IMR-90 (cell line): Measurements from ENCODE around the gene COLEC11. TPM values are rescaled to one million over a fixed set of nuclear protein-coding genes. Genes with fewer than 3 reads are reported as not detected.
"Not testable (repeated sequence)": the region's sequence is repeated elsewhere in the genome, so short reads cannot be mapped to it uniquely, and the experiment has no call there.

Experiments
- ATAC-seq: fragments of 200-7000 bp; cut with Tn5 transposase; 2 replicates; pipeline ENCODE4 v1.9.1; 2020; ENCODE audit warnings: low read depth, mild to moderate bottlenecking, moderate library complexity
- BruUV-seq: library from RNA; stranded (reverse); fragments of 400-500 nt; replicated peaks from 2 replicates; lab custom pipeline; 2021; lab: Mats Ljungman, UMichigan
- CTCF ChIA-PET: fragments of 300-600 bp; formaldehyde crosslinking; extraction: SDS; loops from one replicate; lab custom pipeline; 2021; ENCODE audit warnings: antibody characterized with exemption; lab: Yijun Ruan, JAX
- POLR2A ChIA-PET: fragments of 300-600 bp; sonication (Branson Sonifier 250); formaldehyde crosslinking; loops from one replicate; lab custom pipeline; 2022; ENCODE audit warnings: antibody characterized with exemption; ENCODE audit not compliant: unreplicated experiment; lab: Charles Lee
- DNase-seq: peaks from one replicate; pipeline ENCODE4 v3.0.0; 2013
- H2AFZ ChIP-seq: replicated peaks from 2 replicates; pipeline ENCODE3; 2013; ENCODE audit warnings: low read length, mild to moderate bottlenecking; ENCODE audit not compliant: poor library complexity
- H2AK5ac ChIP-seq: 2 replicates; pipeline ENCODE4 v1.6.1; 2013; ENCODE audit warnings: low read depth, low read length, inconsistent platforms
- H2AK9ac ChIP-seq: replicated peaks from 2 replicates; pipeline ENCODE3; 2013; ENCODE audit warnings: mild to moderate bottlenecking, low read depth, low read length, moderate library complexity; ENCODE audit not compliant: poor library complexity
- H2BK120ac ChIP-seq: 2 replicates; pipeline ENCODE4 v1.6.1; 2013; ENCODE audit warnings: low read depth, low read length, inconsistent platforms
- H2BK15ac ChIP-seq: 3 replicates; pipeline ENCODE4 v1.6.1; 2013; ENCODE audit warnings: low read depth, low read length, inconsistent platforms
- H2BK20ac ChIP-seq: 2 replicates; pipeline ENCODE4 v1.6.1; 2013; ENCODE audit warnings: low read depth, mild to moderate bottlenecking, inconsistent platforms, low read length, moderate library complexity
- H2BK5ac ChIP-seq: 2 replicates; pipeline ENCODE4 v1.6.1; 2013; ENCODE audit warnings: mild to moderate bottlenecking, low read depth, low read length, inconsistent platforms; ENCODE audit not compliant: poor library complexity, severe bottlenecking
- H3K14ac ChIP-seq: replicated peaks from 2 replicates; pipeline ENCODE4 v1.6.1; 2013; ENCODE audit warnings: low read depth, low read length, inconsistent platforms
- H3K18ac ChIP-seq: 2 replicates; pipeline ENCODE4 v1.6.1; 2013; ENCODE audit warnings: low read depth, low read length, control low read depth
- H3K23ac ChIP-seq: 2 replicates; pipeline ENCODE4 v1.6.1; 2013; ENCODE audit warnings: low read depth, low read length, inconsistent platforms
- H3K27ac ChIP-seq: 2 replicates; pipeline ENCODE4 v1.5.1; 2013; ENCODE audit warnings: mild to moderate bottlenecking, control low read depth, low read length; ENCODE audit not compliant: insufficient read depth
- H3K27me3 ChIP-seq: 2 replicates; pipeline ENCODE4 v1.6.1; 2013; ENCODE audit warnings: low read length; ENCODE audit not compliant: control insufficient read depth, insufficient read depth
- H3K36me3 ChIP-seq: 2 replicates; pipeline ENCODE4 v1.6.1; 2013; ENCODE audit warnings: low read length, mixed read lengths; ENCODE audit not compliant: control insufficient read depth, insufficient read depth
- H3K4ac ChIP-seq: 2 replicates; pipeline ENCODE4 v1.6.1; 2013; ENCODE audit warnings: low read depth, low read length, inconsistent platforms
- H3K4me1 ChIP-seq: 2 replicates; pipeline ENCODE4 v1.6.1; 2013; ENCODE audit warnings: low read length, mixed read lengths; ENCODE audit not compliant: control insufficient read depth, insufficient read depth
- H3K4me2 ChIP-seq: 2 replicates; pipeline ENCODE4 v1.6.1; 2013; ENCODE audit warnings: low read depth, mild to moderate bottlenecking, control low read depth, low read length, moderate library complexity
- H3K4me3 ChIP-seq: 2 replicates; pipeline ENCODE4 v1.5.1; 2013; ENCODE audit warnings: low read depth, mild to moderate bottlenecking, control low read depth, low read length, moderate library complexity; ENCODE audit not compliant: insufficient read depth
- H3K56ac ChIP-seq: 2 replicates; pipeline ENCODE4 v1.6.1; 2013; ENCODE audit warnings: low read length, inconsistent platforms; ENCODE audit not compliant: insufficient read depth; ENCODE audit errors: extremely low read depth
- H3K79me1 ChIP-seq, 2 experiments: 2 replicates each; pipeline ENCODE4 v1.6.1; 2013; ENCODE audit warnings: low read length in 2 of 2, inconsistent platforms in 1 of 2, low read depth in 1 of 2
- H3K9ac ChIP-seq: 2 replicates; pipeline ENCODE4 v1.6.1; 2013; ENCODE audit warnings: low read depth, low read length, control low read depth
- H3K9me1 ChIP-seq: 2 replicates; pipeline ENCODE4 v1.6.1; 2013; ENCODE audit warnings: low read length, inconsistent platforms; ENCODE audit not compliant: insufficient read depth
- H3K9me3 ChIP-seq: 2 replicates; pipeline ENCODE4 v1.6.1; 2013; ENCODE audit warnings: low read length; ENCODE audit not compliant: control insufficient read depth, insufficient read depth
- H4K20me1 ChIP-seq: 2 replicates; pipeline ENCODE4 v1.6.1; 2013; ENCODE audit warnings: low read length, inconsistent platforms; ENCODE audit not compliant: insufficient read depth
- H4K5ac ChIP-seq: 2 replicates; pipeline ENCODE4 v1.6.1; 2013; ENCODE audit warnings: mild to moderate bottlenecking, low read depth, low read length, control low read depth
- H4K8ac ChIP-seq, 2 experiments: 2 replicates each; pipeline ENCODE4 v1.6.1; 2013; ENCODE audit warnings: low read depth in 2 of 2, low read length in 2 of 2, control low read depth in 1 of 2, inconsistent platforms in 1 of 2
- H4K91ac ChIP-seq: 2 replicates; pipeline ENCODE4 v1.6.1; 2013; ENCODE audit warnings: low read depth, low read length, inconsistent platforms; ENCODE audit not compliant: insufficient read depth
- WGBS, 2 experiments: methylation state at CpG; one replicate each; pipeline versions ENCODE4 v1.1.5 to v1.1.7; 2013; ENCODE audit warnings: missing lambda C conversion rate in 2 of 2; ENCODE audit not compliant: insufficient read length in 1 of 2; ENCODE audit errors: extremely low coverage in 2 of 2; 5-methylcytosine and 5-hydroxymethylcytosine counted together
- dilution Hi-C: fragments of 300-500 bp; cut with HindIII; formaldehyde crosslinking; loops from one replicate; pipeline ENCODE4 v1.14.3; 2018; ENCODE audit warnings: low sequenced_read_pairs; ENCODE audit not compliant: unreplicated experiment
- in situ Hi-C: fragments of 300-500 bp; cut with MboI; formaldehyde crosslinking; loops from 3 replicates; pipeline ENCODE4 v1.14.3; 2019; ENCODE audit warnings: low sequenced_read_pairs, inconsistent platforms, mixed read lengths
- intact Hi-C: fragments of 100-400 bp; cut with micrococcal nuclease; formaldehyde crosslinking; loops from 2 replicates; pipeline ENCODE4 v1.10.0; 2022
- polyA plus RNA-seq, 3 experiments: library from polyadenylated mRNA; depleted of rRNA; stranded (reverse); fragments of >200 nt; gene quantifications; 2 replicates each; pipeline ENCODE4 v1.2.3, GENCODE V29; 2012; ENCODE audit warnings: low replicate concordance in 1 of 3
- total RNA-seq: library from RNA; depleted of rRNA; stranded (reverse); fragments of >200 nt; gene quantifications from 2 replicates; pipeline ENCODE4 v1.2.3, GENCODE V29; 2012

COLEC11 gene
- total and polyA plus RNA-seq, 2 of the 4 experiments (the other 2 are of a cell fraction) = under 0.01 to 0.24 TPM

DNA sequence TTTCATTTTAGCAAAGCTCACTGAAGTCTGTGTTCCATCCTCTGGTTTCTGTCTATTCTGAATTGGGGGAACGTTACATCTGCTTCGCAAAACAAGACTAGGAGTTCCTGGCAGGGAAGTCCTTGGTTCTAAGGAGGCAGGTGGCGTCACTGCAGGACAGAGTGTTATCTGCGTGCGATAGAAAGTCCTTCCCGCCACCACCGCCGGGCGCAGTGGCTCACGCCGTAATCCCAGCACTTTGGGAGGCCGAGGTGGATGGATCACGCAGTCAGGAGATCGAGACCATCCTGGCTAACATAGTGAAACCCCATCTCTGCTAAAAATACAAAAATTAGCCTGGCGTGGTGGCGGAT, 41.0 kb downstream of the COLEC11 start:
- H3K9me1 ChIP-seq, CTCF ChIA-PET, H3K4me2 ChIP-seq, H3K79me1 ChIP-seq, H2BK15ac ChIP-seq, H3K36me3 ChIP-seq, H3K27ac ChIP-seq, ATAC-seq, H3K14ac ChIP-seq, H2AK9ac ChIP-seq, H3K4ac ChIP-seq, DNase-seq, H2AFZ ChIP-seq, H3K23ac ChIP-seq, H4K8ac ChIP-seq, H2BK20ac ChIP-seq, H3K56ac ChIP-seq, H3K18ac ChIP-seq, H4K91ac ChIP-seq, H2AK5ac ChIP-seq, H2BK120ac ChIP-seq, dilution Hi-C loops, H3K4me1 ChIP-seq, H3K9me3 ChIP-seq, in situ Hi-C loops, H3K27me3 ChIP-seq, H4K20me1 ChIP-seq, H3K9ac ChIP-seq, POLR2A ChIA-PET, H3K4me3 ChIP-seq, H4K5ac ChIP-seq, intact Hi-C loops, BruUV-seq, H2BK5ac ChIP-seq: not testable (repeated sequence)
- 98% methylated on average over 9 of the region's 16 CpGs; no CpG with 5 or more reads in 1 of the 2 experiments for WGBS, 2 experiments
